ENCODE results near the gene FEM1B.

The FEM1B gene

GRCh38 chr15:68311859-68312557 lies 34.5 kb downstream of the FEM1B start:
- peak; percentile 31 for DNase-seq (ENCODE audit: low spot score)
- Histone ChIP-seq H3K27ac (peak overlapping the region; percentile 15 to 71), H3K4me3 (no peak overlapping the region)
- TF ChIP-seq CTCF (IDR thresholded peaks at IDR 0.05) = no peak

- Histone ChIP-seq H3K27ac (peak overlapping the region; percentile 15 to 52), H3K4me3 (no peak overlapping the region)
- no peak for TF ChIP-seq CTCF (IDR thresholded peaks at IDR 0.05)
- peak; percentile 71 for DNase-seq (ENCODE audit: low spot score)
Observed at GRCh38 chr15:68312701-68313204, 35.2 kb downstream of the FEM1B start.

- TF ChIP-seq CTCF (IDR thresholded peaks at IDR 0.05) = no peak
- peak; percentile 62 for DNase-seq (ENCODE audit: low spot score)
- Histone ChIP-seq H3K4me3 (no peak overlapping the region), H3K27ac (peak overlapping the region; percentile 15 to 52)
Observed at GRCh38 chr15:68313501-68314410, 36.2 kb downstream of the FEM1B start.

GRCh38 chr15:68314563-68314962 lies 37.0 kb downstream of the FEM1B start:
- Histone ChIP-seq H3K4me3 (no peak overlapping the region), H3K27ac (no peak overlapping the region)
- no peak for TF ChIP-seq CTCF (IDR thresholded peaks at IDR 0.05)
- peak; percentile 31 for DNase-seq (ENCODE audit: low spot score)

GRCh38 chr15:68315035-68315434 lies 37.5 kb downstream of the FEM1B start:
- TF ChIP-seq CTCF (IDR thresholded peaks at IDR 0.05) = no peak
- Histone ChIP-seq H3K27ac (no peak overlapping the region), H3K4me3 (no peak overlapping the region)
- peak; percentile 2 for DNase-seq (ENCODE audit: low spot score)

GRCh38 chr15:68315495-68316031 lies 38.0 kb downstream of the FEM1B start:
- Histone ChIP-seq H3K4me3 (no peak overlapping the region), H3K27ac (no peak overlapping the region)
- TF ChIP-seq CTCF (IDR thresholded peaks at IDR 0.05) = no peak
- DNase-seq (ENCODE audit: low spot score) = peak; percentile 72
